ENCODE results near the gene DNALI1.

DNA sequence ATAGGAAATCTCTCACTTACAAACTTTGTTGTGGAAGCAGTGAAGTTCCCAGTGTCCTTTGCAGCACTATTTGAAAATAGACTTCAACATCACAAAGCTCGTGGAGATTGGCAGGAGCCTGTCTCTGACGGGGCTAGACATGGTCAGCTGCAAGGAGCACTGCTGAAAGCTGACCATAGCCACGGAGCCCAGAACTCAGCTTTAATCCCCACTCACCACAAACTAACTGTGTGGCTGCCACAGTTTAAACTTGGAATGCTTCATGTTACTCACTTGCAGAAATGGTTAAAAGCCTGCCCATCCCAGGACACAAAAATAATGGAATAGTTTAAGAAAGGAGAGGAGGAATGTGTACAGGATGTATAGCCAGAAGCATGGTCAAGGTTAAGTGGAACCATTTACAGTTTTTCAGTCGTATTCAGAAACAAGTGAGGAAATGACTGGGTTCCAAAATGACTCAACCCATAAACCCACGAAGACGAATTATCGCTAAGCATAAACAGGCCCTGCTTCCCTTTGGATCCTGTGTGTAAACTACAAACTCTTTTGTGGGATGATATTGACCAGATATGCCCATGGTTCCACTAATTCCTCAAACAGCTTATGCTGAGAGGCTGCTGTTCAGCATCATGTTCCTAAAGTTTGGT, 18.2 kb downstream of the DNALI1 start:
- no peak for TF ChIP-seq POLR2A (IDR thresholded peaks at IDR 0.05; ENCODE audit: low read depth, low read length)
- no peak for TF ChIP-seq TAF1 (IDR thresholded peaks at IDR 0.05; ENCODE audit: borderline replicate concordance, low read depth, low read length)
- no peak for TF ChIP-seq POLR2AphosphoS5 (IDR thresholded peaks at IDR 0.05; ENCODE audit: low read depth, low read length)

Measured in GM12892 (cell line).